Putamen (tissue), 1 donor: ENCODE measurements around the gene LOXHD1.

Experiments used
- DNase-seq: peaks from one replicate; pipeline ENCODE4 v3.0.0-alpha.2; 2016; ENCODE audit warnings: low spot score

Gene LOXHD1

DNA sequence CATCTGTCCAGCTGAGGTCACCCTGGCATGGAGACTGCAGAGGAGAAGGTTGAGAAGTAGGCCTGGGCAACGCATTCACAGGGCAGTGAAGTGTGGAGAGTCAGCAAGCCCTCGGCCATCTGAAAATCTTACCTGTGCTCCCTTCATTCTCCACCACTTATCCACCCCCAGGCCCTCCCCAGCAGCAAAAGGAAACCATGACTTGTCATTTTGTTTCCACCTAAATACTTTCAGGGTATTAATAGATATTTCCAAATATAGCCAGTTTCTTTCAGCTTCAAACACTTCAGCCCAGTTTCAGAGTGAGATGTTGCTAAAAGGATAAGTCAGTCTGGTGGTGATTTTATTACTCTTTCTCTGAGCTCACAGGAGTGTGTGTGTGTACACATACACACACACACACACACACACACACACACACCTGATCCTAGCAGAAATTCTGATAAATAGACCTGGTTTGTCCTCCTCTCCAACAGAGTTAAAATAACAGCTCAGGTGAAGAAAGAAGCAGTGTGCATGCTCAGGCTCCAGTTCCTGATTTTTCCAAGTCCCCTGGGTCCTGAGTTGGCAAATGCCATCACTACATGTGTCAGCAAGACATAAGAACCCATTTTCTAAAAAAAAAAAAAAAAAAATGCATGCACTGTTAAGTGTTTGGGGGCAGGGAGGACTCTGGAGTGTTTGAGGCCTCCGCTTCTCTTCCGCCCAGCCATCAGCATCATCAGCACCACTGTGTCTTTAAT, 82.8 kb downstream of the LOXHD1 start:
- DNase-seq, result peak; percentile 54

DNA sequence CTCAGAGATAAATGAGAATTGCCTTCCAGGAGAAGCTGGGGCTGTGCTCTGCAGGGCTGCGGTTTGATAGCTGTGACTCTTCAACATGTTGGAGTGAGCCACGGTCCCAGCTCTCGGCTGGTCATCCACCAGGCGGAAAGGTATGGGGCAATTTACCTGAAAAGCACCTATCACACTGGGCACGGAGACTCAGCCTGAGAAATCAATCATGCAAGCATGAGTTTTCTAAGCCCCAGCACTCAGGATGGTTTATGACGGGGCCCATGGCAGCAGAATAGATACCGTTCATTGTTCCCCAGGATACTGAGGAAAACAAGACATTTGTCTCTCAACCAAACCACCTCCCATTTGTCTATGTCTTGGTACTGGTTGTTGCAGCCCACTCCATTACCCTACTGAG, 83.9 kb downstream of the LOXHD1 start:
- DNase-seq, result no peak

DNA sequence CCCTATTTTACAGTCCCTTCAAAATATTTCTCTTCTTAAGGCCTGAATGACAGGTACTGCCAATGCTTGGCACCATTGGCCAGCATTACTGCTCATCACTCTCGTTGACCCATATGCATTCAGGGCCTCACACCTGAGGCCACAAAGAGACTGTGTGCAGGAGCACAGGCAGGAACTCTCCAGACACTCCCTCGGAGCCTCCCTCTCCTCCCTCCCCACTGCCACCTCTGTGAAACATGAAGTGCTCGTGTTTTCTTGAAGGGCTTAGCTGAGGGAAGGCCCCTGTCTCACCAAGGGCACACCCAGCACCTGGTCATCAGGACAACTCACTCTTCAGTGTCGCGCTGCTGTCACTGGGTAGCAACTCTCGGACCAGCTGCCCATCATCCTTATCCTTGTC, 85.3 kb downstream of the LOXHD1 start:
- no peak for DNase-seq

DNA sequence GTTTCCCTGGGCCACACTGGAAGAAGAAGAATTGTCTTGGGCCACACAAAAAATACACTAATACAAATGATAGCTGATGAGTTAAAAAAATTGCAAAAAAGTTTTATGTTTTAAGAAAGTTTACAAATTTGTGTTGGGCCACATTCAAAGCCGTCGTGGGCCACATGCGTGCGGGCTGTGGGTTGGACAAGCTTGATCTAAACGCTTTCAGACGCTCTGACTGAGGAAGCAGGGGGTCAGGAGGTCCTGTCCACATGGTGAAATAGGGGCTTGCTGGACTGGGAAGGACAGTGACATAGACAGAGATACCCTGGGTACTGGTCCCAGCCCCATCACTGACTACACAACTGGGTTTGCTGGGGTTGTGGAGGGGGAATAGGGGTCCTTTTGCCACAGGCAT, 86.4 kb downstream of the LOXHD1 start:
- no peak for DNase-seq

DNA sequence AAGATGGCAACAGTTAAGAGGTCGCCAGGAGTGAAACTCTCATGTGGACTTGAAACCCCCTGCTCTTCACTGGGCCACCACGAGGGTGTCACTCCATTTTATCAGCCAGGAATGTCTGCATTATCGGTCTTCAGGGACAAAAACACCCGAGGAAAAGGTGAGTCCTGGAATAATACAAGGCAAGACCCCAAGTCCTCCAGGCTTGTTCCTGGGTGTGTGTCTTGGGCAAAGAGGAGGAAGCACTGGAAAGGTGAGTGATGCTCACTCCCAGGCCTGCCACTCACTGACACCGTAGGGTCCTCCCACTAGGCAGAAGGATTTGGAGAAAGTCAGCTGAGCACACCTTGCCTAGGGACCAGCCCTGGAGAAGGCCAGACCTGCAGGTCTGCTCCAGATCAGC, 86.9 kb downstream of the LOXHD1 start:
- no peak for DNase-seq

DNA sequence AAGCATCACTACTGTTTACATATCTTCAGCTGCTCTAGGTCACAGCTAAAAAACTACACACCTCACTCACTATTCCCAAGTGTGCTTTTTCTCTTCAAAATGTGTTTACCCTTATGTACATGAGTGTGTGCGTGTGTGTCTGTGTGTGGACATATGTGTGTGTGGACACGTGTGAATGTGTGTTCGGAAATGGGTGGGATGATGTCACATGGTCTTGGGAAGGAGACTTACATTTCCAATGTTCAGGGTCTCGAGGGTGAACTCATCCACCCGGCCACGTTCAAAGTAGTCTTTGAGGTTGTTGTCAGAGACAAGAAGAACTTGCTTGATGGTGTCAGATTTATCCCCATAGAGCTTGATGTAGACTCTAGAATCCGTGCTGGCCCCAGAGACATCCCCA, 87.8 kb downstream of the LOXHD1 start:
- no peak for DNase-seq

DNA sequence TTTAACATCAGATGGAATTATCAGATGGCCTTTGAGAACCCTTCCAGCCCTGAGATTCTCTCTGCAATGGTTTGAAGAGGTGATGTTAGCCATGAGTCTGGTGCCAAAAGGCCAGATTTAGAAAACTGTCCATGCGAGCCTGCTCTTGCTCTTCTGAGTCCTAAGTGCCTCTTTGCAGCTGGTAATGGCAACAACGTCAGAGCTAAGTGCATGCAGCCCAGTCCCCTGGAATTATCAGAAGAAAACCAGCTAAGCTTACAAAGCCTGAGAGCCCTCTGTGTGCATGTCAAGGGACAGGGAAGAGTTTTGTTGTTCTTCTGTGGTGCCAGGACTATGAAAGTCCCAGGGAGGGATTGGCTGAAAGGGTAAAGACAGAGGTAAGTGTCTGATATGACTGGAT, 89.8 kb downstream of the LOXHD1 start:
- no peak for DNase-seq

DNA sequence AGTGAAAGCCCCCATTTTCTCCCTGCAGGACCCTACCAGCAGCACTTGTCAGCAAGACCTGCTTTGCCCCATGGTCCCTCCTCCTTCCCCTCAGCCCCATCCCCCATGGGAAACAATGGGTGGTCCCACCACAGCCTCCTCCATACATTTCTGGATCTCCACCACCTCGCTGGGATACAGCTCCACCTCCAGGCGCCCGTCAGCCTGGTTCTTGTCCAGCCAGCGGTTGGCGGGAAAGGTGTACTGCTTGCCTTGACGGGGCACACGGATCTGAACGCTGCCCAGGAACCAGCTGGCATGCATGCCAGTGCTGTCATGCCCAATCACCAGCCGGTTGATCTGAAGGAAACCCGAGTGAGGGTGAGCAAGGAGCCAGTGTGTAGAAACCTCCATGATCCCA, 90.9 kb downstream of the LOXHD1 start:
- no peak for DNase-seq

DNA sequence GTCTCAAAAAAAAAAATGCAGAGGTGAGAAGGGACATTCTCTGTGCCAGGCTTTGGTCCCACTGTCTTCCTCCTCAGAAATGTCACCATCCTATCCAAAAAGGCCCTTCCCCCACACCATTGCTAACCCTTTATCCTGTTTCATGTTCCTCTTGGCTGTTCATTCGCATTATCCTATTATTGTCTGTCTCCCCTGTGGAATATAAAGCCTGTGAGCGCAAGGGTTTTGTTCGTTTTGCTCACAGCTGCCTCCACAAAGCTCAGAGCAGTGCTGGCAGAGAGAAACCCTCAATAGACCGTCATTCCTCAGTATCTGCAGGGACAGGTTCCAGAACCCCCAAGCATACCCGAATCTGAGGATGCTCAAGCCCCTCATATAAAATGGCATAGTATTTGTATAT, 91.8 kb downstream of the LOXHD1 start:
- no peak for DNase-seq

DNA sequence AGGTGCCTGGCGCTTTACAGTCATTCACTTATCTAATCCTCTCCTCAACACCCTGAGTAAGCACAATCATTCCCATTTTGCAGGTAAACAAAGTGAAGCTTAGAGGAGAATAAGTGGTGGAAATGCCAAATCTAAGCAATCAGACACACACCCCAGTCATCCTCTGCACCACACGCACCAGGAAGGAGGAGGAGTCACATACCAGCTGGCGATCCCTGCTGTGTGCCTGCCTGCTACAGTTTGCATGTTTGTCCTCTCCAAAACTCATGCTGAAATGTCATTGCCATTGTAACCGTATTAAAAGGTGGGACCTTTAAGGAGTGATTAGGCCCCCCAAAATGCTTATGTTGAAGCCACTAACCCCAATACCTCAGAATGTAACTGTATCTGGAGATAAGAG, 93.7 kb downstream of the LOXHD1 start:
- DNase-seq, result no peak

DNA sequence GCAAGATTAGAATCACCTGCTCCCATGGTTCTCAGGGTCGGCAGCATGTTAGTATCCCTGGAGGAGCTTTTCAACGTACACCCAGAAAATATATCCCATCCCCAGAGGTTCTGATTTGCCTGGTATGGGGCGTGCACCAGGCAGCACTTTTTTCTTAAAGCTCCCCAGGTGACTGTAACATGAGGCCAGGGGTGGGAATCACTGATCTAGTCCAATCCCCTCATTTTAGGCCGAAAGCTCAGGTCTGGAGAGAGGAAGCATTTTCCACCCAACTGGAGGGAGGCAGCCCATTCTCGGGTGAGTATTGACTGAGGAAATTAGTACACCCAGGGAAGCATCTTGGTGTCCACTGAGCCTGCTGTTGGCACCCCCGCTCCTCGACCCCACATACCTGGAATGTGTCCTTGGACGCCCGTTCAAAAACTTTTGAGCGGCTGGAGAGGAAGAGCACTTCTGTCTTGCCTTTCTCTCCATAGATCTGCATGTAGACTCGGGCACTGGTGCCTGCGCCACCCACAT, 94.3 kb downstream of the LOXHD1 start:
- no peak for DNase-seq

DNA sequence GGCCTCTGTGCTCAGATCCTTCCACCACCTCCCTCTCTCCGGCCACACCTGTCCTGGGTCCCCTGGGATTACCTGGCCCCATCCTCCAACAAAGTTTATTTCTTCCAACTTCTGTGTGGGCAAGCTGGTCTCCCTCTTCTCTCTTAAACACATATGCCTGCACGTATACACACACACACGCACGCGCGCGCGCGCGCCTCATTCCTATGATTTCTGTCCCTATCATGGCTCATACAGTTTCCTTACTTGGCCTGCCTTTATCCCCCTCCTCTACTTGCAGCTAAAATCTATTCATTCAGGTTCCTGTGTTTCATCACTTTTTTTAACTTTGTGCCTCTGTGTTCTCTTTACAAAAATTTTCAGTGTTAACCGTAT, 96.4 kb downstream of the LOXHD1 start:
- DNase-seq, result no peak

DNA sequence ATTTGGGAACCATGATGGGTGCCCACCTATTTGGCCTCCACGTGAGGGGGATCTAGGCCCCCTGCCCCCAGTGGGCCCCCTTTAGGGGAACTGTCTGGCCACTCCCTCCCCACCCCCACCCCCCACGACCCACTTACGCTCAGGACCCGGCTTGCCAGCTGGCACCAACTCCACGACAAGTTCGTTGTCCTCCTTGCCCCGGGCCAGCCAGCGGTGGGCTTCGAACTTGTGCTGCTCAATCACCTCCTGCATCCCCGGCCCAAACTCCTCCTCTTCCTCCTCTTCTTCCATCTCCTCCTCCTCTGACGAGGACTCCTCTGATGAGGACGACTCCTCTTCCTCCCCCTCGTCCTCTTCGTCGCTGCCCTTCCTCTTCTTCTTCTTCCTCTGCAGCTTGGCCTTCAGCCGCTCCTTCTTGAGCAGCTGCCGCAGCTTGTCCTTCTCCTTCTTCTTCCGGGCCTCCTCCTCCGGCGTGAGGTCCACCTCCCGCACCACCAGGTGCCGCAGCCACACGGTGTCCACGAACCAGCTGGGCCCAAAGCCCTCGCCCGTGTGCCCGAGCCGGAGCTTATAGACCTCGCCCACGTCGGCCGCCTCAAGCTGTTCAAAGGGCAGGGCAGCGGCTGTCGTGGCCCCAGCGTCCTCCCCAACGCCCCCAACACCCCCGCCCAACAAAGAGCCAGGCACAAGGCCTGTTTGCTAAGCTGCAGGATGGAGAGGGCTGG, 96.9 kb downstream of the LOXHD1 start:
- DNase-seq, result no peak

DNA sequence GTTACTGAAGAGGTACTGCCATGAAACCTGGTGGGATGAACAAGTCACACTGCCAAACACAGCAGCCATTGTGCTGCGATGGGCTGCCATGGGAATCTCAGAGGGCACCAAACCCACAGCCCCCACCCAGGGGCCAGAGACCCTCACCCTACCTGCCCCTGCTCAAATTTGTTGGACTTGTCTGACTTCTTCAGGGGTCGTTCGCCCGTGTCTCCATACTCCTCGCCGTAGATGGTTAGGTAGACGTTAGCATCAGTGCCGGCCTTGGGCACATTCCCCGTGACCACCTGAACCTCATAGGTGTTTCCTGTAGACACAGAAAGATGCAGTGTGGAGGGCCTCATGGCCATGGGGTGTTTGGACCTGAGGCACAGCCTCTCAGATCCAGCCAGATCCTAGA, 97.7 kb downstream of the LOXHD1 start:
- no peak for DNase-seq

DNA sequence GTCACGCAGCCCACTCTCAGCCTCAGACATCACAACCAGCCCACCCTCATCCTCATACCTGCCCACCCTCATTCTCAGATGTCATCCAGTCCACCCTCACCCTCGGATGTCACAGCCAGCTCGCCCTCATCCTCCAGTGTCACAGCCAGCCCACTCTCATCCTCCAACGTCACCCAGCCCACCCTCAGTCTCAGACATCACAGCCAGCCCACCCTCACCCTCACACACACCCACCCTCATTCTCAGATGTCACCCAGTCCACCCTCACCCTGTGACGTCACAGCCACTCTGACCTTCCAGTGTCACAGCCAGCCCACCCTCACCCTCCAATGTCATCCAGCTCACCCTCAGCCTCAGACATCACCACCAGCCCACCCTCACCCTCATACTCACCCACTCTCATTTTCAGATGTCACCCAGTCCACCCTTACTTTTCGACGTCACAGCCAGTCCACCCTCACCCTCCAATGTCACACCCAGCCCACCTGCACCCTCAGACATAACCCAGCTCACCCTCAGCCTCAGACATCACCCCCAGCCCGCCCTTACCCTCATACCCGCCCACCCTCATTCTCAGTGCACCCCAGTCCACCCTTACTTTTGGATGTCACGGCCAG, 100.3 kb downstream of the LOXHD1 start:
- DNase-seq, result no peak

DNA sequence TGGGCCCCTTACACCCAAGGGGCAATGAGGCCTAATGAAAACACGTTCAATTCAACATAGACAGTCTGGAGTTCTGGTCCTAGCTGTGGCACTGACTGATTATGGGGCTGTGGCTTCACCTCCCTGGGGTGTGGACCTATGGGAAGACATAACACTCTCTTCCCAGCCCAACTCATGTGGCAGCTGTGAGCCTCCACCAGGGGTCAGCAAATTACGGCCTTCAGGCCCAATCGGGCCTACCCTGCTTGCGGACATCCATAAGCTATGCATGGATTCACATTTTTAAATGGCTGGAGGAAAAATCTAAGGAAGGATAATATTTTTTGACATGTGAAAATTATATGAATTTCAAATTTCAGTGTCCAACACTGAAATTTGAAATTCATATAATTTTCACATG, 101.3 kb downstream of the LOXHD1 start:
- DNase-seq, result peak; percentile 63

DNA sequence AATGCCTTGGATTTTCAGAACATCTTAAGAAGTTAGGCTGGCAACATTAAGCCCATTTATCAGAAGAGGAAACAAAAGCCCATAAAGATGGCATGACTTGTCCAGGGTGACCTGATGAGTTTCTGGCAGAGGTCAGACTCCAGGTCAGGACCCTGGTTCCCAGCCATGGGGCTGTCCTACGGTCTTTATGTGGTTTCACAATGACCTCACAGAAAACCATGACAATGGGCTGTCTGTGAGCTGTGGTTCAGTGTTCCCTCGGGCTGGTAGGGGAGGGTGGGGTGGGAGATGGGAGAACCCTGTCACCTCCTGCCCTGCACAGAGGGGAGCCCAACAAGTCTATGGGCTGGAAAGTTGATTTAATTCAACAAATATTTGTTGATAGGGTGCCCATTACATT, 101.8 kb downstream of the LOXHD1 start:
- peak; percentile 83 for DNase-seq

DNA sequence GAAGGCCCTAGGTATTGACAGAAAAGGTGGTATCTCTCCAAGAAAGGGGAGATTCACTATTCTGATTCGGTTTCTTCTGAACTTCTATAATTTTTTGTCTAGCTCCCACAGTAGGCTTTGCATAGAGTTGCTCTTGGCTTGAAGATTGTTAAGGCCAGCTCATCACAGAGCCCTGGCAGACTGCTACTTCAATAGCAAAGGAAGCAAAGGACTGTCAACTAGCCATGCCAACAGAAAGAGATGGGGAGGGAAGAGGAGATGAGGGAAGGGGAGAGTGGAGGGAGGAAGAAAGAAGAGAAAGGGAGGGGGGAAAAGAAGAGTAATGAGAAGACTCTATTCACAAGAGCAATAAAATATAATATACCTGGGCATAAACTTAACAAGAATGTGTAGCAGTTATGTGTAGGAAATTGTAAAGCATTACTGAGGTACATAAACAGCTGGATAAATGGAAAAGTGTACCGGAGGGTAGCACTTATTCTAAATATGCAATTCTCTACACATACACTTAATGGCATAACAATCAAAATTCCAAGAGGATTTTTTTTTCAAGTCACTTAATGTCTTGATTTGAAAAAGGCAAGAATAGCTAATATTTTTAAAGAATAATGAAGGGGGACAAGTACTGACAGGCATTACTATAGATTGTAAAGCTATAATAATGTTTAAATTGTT, 102.5 kb downstream of the LOXHD1 start:
- DNase-seq, result peak; percentile 31

DNA sequence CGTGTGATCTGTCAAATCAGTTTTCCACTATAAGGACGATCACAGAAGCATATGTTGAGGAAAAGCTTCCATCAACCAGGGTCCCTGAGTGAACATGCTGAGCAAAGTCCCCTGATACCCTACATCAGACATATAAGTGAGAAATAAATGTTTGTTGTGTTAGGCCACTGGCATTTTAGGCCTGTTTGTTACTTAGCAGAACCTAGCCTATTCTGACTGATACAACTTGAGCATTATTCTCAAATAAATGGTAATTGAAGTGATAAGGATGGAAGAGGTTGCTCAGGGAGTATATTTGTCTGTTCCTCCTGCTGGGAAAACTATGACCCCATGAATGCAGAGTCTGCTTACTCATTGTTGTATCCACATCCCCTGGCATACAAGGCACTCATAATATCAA, 106.4 kb downstream of the LOXHD1 start:
- no peak for DNase-seq

DNA sequence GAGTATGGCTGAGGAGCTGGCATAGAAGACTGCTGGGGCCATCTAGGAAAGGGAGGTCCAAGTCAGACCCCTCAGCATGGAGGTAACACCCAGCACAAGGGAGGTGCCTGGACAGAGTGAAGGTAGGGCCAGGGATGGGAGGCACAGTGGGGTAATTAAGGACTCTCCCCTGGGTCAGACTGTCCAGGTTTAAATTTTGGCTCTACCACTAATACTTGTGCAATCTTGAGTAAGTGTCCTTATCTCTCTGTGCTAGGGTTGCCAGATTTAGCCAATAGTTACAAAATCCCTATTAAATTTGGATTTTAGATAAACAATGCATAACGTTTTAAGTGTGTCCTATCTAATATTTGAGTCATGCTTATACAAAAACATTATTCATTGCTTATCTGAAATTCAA, 109.5 kb downstream of the LOXHD1 start:
- DNase-seq, result no peak

DNA sequence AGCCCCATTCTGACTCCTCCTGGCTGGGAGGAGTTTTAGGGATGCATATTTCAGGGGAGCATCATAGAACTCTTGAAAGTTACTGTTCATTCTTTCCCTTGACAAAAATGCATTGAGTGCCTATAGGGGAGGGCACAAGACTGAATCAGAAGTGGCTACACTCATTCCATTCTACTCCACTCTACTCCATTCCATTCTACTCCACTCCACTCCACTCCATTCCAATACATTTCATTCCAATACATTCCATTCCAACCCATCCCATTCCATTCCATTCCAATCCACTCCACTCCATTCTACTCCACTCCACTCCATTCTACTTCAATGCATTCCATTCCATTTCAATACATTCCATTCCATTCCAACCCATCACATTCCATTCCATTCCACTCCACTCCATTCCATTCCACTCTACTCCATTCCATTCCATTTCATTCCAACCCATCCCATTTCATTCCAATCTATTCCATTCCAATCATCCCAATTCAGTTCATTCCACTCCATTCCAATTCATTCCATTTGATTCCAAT, 110.8 kb downstream of the LOXHD1 start:
- no peak for DNase-seq

DNA sequence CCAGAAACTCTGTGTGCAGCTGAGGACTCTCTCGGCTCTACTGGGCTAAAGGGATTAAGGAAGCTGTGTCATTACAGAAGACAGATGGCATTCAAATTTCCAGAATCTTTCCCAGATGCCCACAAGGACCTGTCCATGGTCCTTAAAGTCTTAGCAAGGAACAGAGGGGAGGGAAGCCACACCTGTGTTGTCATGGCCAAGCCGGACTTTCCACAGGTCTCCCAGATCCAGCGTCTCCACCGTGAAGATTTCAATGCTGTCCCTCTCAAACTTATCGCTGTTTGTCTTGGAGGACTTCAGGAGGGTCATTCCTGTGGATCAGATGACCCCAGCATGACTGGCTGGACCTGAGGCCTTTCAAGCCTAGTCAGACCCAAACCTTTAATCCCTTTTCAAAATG, 114.5 kb downstream of the LOXHD1 start:
- DNase-seq, result no peak
